Osteocyte (in vitro differentiated cells): Measurements from ENCODE around the gene CD99. TPM values are rescaled to one million over a fixed set of nuclear protein-coding genes. Genes with fewer than 3 reads are reported as not detected.
"Not testable (repeated sequence)": the region's sequence is repeated elsewhere in the genome, so short reads cannot be mapped to it uniquely, and the experiment has no call there.

Experiments
- DNase-seq: peaks from one replicate; pipeline ENCODE4 v3.0.0; 2021; ENCODE audit warnings: mixed read lengths; ENCODE audit not compliant: unreplicated experiment; ENCODE audit errors: extremely low spot score
- H3K27ac Mint-ChIP-seq: one replicate; pipeline ENCODE4 v1.8.0; 2021; ENCODE audit warnings: mild to moderate bottlenecking, mixed read lengths; ENCODE audit not compliant: unreplicated experiment
- H3K27me3 Mint-ChIP-seq: one replicate; pipeline ENCODE4 v1.8.0; 2021; ENCODE audit warnings: mixed read lengths; ENCODE audit not compliant: unreplicated experiment
- H3K36me3 Mint-ChIP-seq: one replicate; pipeline ENCODE4 v1.8.0; 2021; ENCODE audit warnings: mixed read lengths; ENCODE audit not compliant: unreplicated experiment
- H3K4me1 Mint-ChIP-seq: one replicate; pipeline ENCODE4 v1.8.0; 2021; ENCODE audit warnings: mixed read lengths; ENCODE audit not compliant: unreplicated experiment
- H3K4me3 Mint-ChIP-seq: one replicate; pipeline ENCODE4 v1.8.0; 2021; ENCODE audit warnings: mild to moderate bottlenecking, moderate library complexity, mixed read lengths; ENCODE audit not compliant: unreplicated experiment
- H3K9me3 Mint-ChIP-seq: one replicate; pipeline ENCODE4 v1.8.0; 2021; ENCODE audit warnings: mixed read lengths; ENCODE audit not compliant: unreplicated experiment
- CTCF ChIP-seq: fragments of 200-600 bp; sonication (generic); IDR thresholded peaks from 2 replicates; pipeline ENCODE4 v1.5.0; 2021; ENCODE audit warnings: antibody characterized with exemption, mild to moderate bottlenecking, moderate library complexity
- total RNA-seq: library from RNA; stranded (reverse); gene quantifications from 2 replicates; pipeline ENCODE4 v1.2.1, GENCODE V29; 2021

The CD99 gene
- total RNA-seq, 1 donor from 2014 or later, result 621 TPM

GRCh38 chrX:2672084-2672483 is 19.0 kb upstream of the CD99 start:
- H3K27me3 Mint-ChIP-seq, result no peaks in the 10 kb centered on the region
- H3K4me3 Mint-ChIP-seq, result no peak overlapping the region
- no peak overlapping the region for H3K27ac Mint-ChIP-seq
- H3K9me3 Mint-ChIP-seq, result peaks cover 7% of the 10 kb centered on the region
- DNase-seq, result no peak
- TF ChIP-seq CTCF, result no peak
- H3K4me1 Mint-ChIP-seq, result peaks cover 4% of the 10 kb centered on the region
- no peaks in the 10 kb centered on the region for H3K36me3 Mint-ChIP-seq

GRCh38 chrX:2673611-2674010 is 17.5 kb upstream of the CD99 start:
- Mint-ChIP-seq H3K27ac (no peak overlapping the region), H3K27me3 (no peaks in the 10 kb centered on the region), H3K36me3 (no peaks in the 10 kb centered on the region), H3K9me3 (peaks cover 9% of the 10 kb centered on the region), H3K4me1 (peaks cover 17% of the 10 kb centered on the region), H3K4me3 (no peak overlapping the region)
- TF ChIP-seq CTCF, result no peak
- DNase-seq, result no peak

- H3K9me3 Mint-ChIP-seq, H3K36me3 Mint-ChIP-seq, H3K4me3 Mint-ChIP-seq, H3K27ac Mint-ChIP-seq, H3K27me3 Mint-ChIP-seq, DNase-seq: not testable (repeated sequence)
- H3K4me1 Mint-ChIP-seq, result peaks cover 25% of the 10 kb centered on the region
Observed at GRCh38 chrX:2675657-2676200, 15.4 kb upstream of the CD99 start.

GRCh38 chrX:2676794-2677675 is 14.1 kb upstream of the CD99 start:
- Mint-ChIP-seq H3K9me3 (peaks cover 9% of the 10 kb centered on the region), H3K4me1 (peaks cover 25% of the 10 kb centered on the region), H3K27ac (peak overlapping the region; percentile 27), H3K4me3 (no peak overlapping the region), H3K27me3 (no peaks in the 10 kb centered on the region), H3K36me3 (no peaks in the 10 kb centered on the region)
- TF ChIP-seq CTCF, result no peak
- no peak for DNase-seq

- Mint-ChIP-seq H3K4me1 (peaks cover 25% of the 10 kb centered on the region), H3K27me3 (no peaks in the 10 kb centered on the region), H3K9me3 (peaks cover 7% of the 10 kb centered on the region), H3K27ac (peak overlapping the region; percentile 27), H3K4me3 (no peak overlapping the region), H3K36me3 (no peaks in the 10 kb centered on the region)
- DNase-seq, result peak; percentile 86
- no peak for TF ChIP-seq CTCF
Observed at GRCh38 chrX:2677764-2678163, 13.3 kb upstream of the CD99 start.
